NCI-H2196 (cell line): ENCODE results near the gene SLC29A1.

Experiments
- DNase-seq: peaks from one replicate; lab custom pipeline; 2025; ENCODE audit not compliant: unreplicated experiment; lab: John Stamatoyannopoulos, UW

Gene SLC29A1

DNA sequence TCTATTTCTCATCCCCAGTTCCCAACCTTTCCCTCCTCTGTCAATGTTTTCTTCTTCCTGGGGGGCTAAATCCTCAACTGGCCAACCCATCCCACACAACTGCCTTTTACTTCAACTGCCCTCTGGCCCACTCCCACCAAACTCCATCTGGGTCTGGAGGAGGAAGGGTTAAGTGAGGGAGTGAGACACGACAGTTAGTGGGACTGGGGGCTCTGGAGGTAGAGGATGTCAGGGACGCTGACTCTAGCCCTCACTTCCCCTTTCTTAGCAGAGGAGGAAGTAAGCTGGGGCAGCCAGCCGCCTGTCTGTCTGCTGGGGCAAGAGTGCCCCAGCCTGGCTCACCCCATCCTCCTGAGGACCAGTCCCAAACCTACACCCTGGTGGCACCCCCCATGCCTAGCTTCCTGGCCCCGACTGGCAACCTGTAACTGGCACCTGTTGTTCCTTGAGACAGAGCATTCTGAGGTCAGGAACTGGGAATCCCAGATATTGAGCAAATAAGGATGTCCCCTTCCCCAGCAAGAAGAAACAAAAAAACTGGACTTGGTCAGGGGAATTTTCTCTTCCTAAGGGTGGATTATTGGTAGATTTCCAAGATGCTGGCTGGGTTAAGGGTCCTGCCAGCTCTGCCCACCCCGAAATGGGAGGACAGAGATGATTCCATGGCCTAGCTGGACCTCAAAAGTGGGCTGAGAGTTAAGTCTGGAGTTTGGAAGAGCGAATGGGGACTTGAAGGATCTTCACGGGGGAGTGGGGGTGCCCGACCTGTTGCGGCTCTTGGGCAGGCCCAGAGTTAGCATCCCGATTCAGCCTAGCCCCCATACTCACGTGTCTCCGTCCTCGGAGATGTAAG is 41.0 kb downstream of the SLC29A1 start:
- no peak for DNase-seq

DNA sequence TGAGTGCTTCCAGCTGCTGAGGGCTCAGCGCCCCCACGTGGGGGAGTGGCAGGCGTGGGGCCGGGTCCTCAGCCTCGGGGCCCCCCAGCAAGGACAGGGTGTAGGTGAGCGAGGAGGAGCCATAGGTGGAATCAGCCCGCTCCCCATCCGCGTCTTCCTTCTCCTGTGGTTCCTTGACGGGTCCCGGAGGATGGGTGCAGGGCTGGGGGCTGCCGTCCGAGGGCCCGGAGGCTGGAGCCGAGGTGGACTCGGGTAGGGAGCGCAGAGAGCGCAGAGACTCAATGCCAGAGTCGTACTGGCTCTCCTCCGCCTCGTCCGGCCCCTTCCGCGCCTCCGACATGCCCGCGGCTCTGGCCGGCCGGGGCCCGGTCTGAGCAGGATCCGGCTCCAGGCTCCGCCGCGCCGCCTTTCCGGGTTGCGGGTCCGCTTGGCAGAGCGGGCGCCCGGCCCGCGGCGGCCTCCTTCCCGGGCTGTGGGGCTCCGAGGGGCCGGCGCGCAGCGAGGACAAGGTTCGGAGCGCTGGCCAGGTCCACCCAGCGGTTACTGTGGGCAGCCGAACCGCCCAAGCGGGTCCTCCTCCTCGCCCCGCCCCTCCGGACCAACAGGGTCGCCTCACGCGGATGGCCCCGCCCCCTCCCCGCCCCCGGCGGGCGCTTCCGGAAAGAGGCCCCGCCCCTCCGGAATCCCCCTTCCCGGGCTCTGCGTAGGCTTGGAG is 41.8 kb downstream of the SLC29A1 start, which contains the start of gene NFKBIE:
TSS of gene NFKBIE (minus strand) at position 545 of the 715 bp plus-strand sequence. CDS start at position 340, 205 bp downstream.
- peak; percentile 93 for DNase-seq

- no peak for DNase-seq
Measured at GRCh38 chr6:44265722-44266233, 42.4 kb downstream of the SLC29A1 start.

- no peak for DNase-seq
Measured at GRCh38 chr6:44266347-44266746, 43.0 kb downstream of the SLC29A1 start.

DNA sequence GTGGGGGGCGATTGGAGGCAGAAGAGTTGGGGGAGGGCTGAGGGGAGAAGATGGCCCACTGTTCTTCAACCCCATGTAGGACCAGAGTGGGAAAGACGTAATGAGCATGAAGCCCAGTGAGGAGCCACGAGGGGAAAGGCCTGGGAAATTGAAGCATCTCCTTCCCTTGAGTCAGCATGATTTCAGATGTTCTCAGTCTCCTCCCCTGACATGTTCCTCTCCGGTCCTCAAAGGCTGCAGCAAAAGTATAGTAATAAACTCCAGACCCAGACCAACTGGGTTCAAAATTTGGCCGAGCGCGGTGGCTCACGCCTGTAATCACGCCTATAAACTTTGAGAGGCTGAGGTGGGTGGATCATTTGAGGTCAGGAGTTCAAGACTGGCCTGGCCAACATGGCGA is 43.9 kb downstream of the SLC29A1 start:
- DNase-seq = no peak

GRCh38 chr6:44268095-44268628 is 44.8 kb downstream of the SLC29A1 start:
- peak; percentile 61 for DNase-seq

- no peak for DNase-seq
Measured at GRCh38 chr6:44269178-44269920, 46.0 kb downstream of the SLC29A1 start.

- DNase-seq = no peak
Measured at GRCh38 chr6:44269921-44270525, 46.6 kb downstream of the SLC29A1 start, which contains the start of gene TMEM151B. Gene TMEM151B, plus strand, starts transcription at chr6:44270450. Its CDS starts 293 bp downstream, at chr6:44270743.

DNA sequence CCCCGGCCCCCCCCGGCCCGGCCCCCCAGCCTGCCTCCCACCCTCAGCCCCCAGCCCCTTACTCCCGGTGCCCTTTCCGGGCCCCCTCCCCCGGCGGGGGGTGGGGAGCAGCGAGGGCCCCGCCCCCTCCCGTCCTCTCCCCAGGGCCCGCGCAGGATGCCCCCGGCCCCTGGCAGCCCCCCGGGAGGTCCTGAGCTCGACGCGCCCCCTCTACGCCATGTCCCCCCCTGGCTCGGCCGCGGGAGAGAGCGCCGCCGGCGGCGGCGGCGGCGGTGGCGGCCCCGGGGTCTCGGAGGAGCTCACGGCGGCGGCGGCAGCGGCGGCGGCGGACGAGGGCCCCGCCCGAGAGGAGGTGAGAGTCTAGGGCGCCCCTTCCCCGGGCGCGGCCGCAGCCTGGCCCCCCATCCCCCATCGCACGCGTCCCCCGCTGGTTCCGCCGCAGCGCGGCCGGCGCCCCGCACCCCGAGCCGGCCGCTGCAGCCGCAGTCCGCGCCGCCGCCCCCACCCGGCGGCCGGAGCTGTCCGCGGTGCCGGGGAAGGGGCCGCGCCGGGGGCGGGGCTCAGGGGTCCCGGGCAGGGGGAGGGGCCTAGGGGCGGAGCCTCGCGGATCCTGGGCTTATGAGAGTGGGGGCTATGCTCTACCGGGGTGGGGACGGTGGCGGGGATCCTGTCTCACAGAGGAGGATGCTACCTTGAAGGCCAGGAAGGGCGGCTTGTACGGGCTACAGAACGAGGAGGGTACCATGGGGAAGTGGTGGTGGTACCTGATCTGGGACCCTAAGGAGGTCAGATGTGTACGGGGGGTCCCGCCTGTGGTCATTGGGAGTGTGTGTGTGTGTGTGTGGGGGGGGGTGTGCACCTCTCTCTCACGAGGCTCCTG is 47.4 kb downstream of the SLC29A1 start:
- no peak for DNase-seq

GRCh38 chr6:44271406-44271723 is 48.0 kb downstream of the SLC29A1 start:
- no peak for DNase-seq

DNA sequence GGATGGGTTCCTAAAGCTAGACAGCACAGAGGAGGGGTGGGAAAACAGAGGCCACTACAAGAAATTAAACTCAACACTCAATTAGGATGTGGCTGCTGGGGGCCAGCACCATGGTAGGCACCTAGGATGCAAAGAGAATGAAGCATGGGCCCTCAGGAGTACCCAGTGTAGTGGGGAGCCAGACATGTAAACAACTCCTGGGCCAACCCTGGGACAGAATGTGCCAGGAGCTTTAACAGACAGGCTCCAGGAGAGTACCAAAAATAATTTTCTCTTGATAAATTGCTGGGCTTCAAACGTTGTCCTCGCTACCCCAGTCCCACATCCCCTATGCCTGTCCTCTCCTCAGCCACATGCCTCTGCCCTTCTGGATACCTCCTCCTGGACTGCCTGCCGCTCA is 48.5 kb downstream of the SLC29A1 start:
- DNase-seq = no peak

DNA sequence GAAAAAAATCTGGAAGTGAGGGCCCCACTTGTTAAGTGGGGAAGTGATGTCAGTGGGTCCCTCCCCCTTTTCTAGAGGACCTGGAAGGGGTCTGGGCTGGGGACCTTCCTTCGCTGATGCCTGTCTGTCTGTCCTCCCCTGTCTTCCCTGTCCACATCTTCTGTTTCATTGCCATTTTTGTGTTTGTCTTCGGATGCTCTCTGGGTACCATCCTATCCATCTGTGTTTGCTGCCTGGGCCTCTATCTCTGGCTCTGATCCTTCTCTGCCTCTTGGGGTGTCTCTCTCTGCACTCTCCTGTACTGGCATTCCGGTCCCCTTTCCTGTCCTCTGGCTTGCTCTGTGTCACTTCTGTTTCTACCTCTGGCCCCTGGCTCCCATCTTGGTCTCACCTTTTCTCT is 49.1 kb downstream of the SLC29A1 start:
- no peak for DNase-seq

DNA sequence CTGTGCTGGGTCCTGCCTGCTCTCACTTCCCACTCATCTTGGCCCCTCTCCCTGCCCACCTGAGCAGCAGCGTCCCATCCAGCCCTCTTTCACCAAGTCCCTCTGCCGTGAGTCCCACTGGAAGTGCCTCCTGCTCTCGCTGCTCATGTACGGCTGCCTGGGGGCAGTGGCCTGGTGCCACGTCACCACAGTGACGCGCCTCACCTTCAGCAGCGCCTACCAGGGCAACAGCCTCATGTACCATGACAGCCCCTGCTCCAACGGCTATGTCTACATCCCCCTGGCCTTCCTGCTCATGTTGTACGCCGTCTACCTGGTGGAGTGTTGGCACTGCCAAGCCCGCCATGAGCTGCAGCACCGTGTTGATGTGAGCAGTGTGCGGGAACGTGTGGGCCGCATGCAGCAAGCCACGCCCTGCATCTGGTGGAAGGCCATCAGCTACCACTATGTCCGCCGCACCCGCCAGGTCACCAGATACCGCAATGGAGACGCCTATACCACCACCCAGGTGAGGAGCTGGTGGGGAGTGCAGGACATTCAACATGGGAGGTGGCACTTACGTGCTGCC is 49.7 kb downstream of the SLC29A1 start:
- no peak for DNase-seq

DNA sequence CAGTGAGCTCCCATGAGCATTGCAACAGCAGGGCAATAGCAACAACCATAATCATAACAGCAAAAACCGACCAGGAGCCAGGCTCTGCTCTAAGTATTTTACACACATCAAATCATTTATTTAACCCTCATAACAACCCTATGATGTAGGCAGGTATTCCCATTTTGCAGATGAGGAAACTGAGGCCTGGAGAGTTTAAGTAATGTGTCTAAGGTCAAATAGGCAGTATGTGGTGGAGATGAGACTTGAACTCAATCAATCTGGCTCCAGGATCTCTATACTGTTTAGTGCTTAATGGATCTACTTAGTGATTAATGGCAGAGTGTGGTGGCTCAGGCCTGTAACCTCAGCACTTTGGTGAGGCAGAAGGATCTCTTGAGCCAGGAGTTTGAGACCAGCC is 50.2 kb downstream of the SLC29A1 start:
- DNase-seq = no peak

DNA sequence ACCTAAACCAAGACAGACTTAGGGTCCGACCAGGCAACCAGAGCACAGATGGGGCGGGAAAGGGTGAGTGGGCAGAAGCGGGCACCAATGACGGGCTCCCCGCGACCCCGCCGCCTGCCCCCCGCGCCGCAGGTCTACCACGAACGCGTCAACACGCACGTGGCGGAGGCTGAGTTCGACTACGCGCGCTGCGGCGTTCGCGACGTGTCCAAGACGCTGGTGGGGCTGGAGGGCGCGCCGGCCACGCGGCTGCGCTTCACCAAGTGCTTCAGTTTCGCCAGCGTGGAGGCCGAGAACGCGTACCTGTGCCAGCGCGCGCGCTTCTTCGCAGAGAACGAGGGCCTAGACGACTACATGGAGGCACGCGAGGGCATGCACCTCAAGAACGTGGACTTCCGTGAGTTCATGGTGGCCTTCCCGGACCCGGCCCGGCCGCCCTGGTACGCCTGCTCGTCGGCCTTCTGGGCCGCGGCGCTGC is 51.9 kb downstream of the SLC29A1 start:
- no peak for DNase-seq

DNA sequence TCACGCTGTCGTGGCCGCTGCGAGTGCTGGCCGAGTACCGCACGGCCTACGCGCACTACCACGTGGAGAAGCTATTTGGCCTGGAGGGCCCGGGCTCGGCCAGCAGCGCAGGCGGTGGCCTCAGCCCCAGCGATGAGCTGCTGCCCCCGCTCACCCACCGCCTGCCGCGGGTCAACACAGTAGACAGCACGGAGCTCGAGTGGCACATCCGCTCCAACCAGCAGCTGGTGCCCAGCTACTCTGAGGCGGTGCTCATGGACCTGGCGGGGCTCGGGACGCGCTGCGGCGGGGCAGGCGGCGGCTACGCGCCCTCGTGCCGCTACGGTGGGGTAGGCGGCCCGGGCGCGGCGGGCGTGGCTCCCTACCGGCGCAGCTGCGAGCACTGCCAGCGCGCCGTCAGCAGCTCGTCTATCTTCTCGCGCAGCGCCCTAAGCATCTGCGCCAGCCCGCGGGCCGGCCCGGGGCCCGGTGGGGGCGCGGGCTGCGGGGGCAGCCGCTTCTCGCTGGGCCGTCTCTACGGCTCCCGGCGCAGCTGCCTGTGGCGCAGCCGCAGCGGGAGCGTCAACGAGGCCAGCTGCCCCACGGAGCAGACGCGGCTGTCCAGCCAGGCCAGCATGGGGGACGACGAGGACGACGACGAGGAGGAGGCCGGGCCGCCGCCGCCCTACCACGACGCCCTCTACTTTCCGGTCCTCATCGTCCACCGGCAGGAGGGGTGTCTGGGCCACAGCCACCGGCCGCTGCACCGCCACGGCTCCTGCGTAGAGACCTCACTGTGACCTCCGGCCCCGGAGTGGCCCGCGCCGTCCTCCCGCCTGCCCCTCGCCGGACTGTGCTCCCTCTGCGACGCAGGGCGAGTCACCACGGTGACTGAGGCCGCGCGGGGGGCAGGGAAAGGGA is 52.6 kb downstream of the SLC29A1 start:
- DNase-seq = no peak

DNA sequence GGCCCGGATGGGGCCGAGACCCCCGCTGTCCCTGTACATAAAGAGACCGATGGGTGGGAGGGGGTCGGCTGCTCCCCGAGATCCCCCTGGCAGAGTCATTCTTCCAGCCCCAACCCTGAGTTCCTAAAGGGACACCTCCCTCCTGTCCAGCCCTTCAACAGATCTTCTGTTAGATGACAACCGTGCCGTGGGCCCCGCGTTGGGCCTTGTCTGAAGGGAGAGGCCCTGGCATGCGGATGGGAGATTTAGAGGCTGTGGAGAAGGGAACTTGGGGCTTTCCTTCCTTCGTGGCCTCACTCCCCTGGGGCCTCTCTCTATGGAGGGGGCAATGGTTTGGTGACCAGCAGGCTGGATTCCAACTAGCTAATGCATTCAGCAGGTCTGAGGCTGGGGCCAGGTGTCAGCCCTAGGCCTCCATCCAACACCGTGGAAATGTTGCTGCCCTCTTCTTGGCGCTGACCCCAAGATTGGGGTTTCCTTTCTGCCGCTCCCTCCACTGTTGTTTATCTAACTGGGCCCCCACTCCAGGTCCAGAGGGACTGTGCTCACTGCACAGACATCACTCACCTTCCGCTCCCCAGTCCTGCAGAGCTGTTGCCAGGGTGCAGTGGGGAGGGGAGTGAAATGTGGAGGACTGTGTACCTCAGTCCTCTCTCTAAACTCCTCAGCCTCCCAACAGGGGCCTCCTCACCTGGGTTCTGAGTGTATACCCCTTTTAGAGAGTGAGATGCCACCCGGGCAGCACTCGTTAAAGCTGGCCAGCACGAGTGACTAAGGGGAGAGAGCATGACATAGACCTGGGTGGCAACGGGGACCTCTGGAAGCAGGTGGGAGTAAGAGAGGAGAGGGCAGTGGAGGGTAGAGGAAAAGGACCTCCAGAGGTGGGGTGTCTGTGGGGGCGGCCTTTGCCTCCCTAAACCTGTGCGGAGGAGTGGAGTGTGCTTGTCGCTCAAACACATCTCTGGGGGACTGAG is 53.6 kb downstream of the SLC29A1 start:
- no peak for DNase-seq
